GM23248 (cell line): ENCODE measurements around the gene ERGIC1.

Source experiments
- EZH2 ChIP-seq: fragments of 200-600 bp; sonication (generic); IDR thresholded peaks from 2 replicates; pipeline ENCODE4 v1.6.1; 2018; ENCODE audit warnings: antibody characterized with exemption, mild to moderate bottlenecking; ENCODE audit not compliant: insufficient read depth, poor library complexity, severe bottlenecking
- EZH2phosphoT487 ChIP-seq: fragments of 200-600 bp; sonication (generic); IDR thresholded peaks from 2 replicates; pipeline ENCODE4 v1.6.1; 2018; ENCODE audit warnings: antibody characterized with exemption, moderate library complexity, mild to moderate bottlenecking, low read depth; ENCODE audit not compliant: insufficient read depth

- TF ChIP-seq EZH2phosphoT487 (no peak), EZH2 (no peak)
Measured at GRCh38 chr5:172870715-172871461, 36.8 kb downstream of the ERGIC1 start.
